Skeletal muscle tissue (tissue), 4 donors: ENCODE measurements around the gene TRIOBP. TPM values are rescaled to one million over a fixed set of nuclear protein-coding genes. Genes with fewer than 3 reads are reported as not detected.
"Not testable (repeated sequence)": the region's sequence is repeated elsewhere in the genome, so short reads cannot be mapped to it uniquely, and the experiment has no call there.

Experiments used
- H3K27ac ChIP-seq: one replicate; pipeline ENCODE4 v1.7.0; 2013; ENCODE audit warnings: mild to moderate bottlenecking, low read depth, low read length, inconsistent platforms
- H3K27me3 ChIP-seq, 3 donors: one replicate each; pipeline ENCODE4 v1.7.0; 2013; ENCODE audit warnings: low read length in 3 of 3; ENCODE audit not compliant: control insufficient read depth in 3 of 3, insufficient read depth in 3 of 3
- H3K36me3 ChIP-seq, 3 donors: one replicate each; pipeline ENCODE4 v1.7.0; 2013; ENCODE audit warnings: low read length in 3 of 3; ENCODE audit not compliant: control insufficient read depth in 3 of 3, insufficient read depth in 3 of 3
- H3K4me1 ChIP-seq, 3 donors: one replicate each; pipeline ENCODE4 v1.7.0; 2013; ENCODE audit warnings: low read length in 3 of 3, mild to moderate bottlenecking in 3 of 3; ENCODE audit not compliant: control insufficient read depth in 3 of 3, insufficient read depth in 3 of 3
- H3K4me3 ChIP-seq, 3 donors: one replicate each; pipeline ENCODE4 v1.7.0; 2013; ENCODE audit warnings: low read length in 3 of 3
- H3K9ac ChIP-seq, 3 donors: one replicate each; pipeline ENCODE4 v1.7.0; 2013; ENCODE audit warnings: low read length in 3 of 3, mild to moderate bottlenecking in 3 of 3, moderate library complexity in 2 of 3, low read depth in 1 of 3
- H3K9me3 ChIP-seq, 3 donors: one replicate each; pipeline ENCODE4 v1.7.0; 2013; ENCODE audit warnings: low read length in 3 of 3; ENCODE audit not compliant: control insufficient read depth in 3 of 3
- total RNA-seq: library from RNA; depleted of rRNA; stranded (reverse); fragments of >200 nt; gene quantifications from one replicate; pipeline ENCODE4 v1.2.3, GENCODE V29; 2014
- donor health status: Osteomylitis.

Gene TRIOBP
- total RNA-seq, 1 donor from 2014 or later = 26.6 TPM

DNA sequence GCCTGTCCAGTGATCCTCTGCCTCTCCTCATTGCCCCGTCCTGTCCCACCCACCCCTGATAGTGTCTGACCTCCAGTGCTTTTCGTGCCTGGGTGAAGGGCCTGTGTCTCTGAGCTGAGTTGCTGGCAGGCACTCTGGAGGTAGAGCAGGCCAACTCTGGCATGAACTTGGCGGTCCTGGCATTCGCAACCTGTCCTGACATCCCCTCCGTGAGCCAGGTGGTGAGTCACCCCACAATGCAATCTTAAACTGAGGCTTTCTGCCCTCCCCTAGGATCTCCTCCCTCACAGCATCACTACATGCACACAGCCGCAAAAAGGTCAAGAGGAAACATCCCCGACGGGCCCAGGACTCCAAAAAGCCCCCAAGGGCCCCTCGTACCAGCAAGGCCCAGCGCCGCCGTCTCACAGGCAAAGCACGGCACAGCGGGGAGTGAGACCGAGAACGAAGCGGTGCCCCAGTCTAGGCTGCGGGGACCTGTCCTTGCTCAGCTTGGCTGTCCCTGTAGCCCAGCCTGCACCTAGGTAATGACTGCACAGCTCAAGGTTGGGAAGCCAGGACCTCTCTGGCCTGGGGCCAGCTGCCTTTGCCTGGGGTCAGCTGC, 5.8 kb upstream of the TRIOBP start:
- Histone ChIP-seq H3K9ac (no peak overlapping the region), H3K27me3 (no peaks in the 10 kb centered on the region), H3K4me3 (no peak overlapping the region), H3K27ac (no peak overlapping the region), H3K36me3 (peaks cover 42 to 44% (median 43%) of the 10 kb centered on the region in 3 donors), H3K4me1 (peaks cover 18 to 21% (median 21%) of the 10 kb centered on the region in 3 donors), H3K9me3 (no peaks in the 10 kb centered on the region)

DNA sequence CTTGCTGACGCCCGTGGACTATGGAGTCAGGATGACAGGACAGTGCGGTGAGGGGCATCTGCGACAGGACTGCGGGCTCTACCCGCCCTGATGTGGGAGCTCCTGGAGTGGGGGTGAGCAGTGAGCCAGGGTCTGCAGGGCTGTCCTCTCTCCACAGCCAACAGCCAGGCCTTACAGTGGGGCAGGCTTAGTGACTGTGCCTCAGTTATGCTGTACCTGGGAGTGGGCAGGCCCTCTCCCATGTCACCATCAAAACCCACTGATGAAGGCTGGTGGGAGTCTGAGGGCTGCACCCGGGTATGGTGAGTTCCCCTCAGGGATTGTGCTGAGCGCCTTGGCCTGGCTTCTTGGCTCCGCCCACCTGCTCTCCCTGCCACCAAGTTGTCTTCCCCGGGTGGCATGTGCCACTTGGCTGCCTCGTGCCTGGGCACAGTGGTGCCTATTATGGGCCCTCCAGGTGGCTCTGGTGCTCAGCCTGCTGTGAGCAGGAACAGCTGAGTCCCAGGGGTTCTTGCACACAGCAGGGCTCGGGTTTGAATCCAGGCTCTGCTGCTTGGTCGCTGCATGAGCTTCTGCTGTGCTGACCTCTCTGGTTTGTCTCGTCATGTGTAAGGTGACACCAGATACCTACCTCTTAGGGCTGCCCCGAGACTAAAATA, 4.1 kb upstream of the TRIOBP start:
- no peak overlapping the region for H3K27ac ChIP-seq
- H3K27me3 ChIP-seq = no peaks in the 10 kb centered on the region
- H3K4me3 ChIP-seq = no peak overlapping the region
- no peaks in the 10 kb centered on the region for H3K9me3 ChIP-seq
- peaks cover 42 to 44% (median 43%) of the 10 kb centered on the region in 3 donors for H3K36me3 ChIP-seq
- H3K4me1 ChIP-seq = peaks cover 12 to 15% (median 15%) of the 10 kb centered on the region in 3 donors
- no peak overlapping the region for H3K9ac ChIP-seq

DNA sequence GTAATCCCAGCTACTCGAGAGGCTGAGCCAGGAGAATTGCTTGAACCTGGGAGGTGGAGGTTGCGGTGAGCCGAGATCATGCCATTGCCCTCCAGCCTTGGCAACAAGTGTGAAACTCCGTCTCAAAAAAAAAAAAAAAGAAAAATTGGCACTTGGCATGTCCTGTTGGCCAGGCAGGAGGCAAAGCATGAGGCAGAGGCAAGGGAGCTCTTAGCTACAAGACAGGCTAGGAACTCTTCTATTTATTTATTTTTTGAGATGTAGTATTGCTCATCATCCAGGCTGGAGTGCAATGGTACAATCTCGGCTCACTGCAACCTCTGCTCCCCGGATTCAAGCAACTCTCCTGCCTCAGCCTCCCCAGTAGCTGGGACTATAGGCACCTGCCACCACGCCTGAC, 2.7 kb upstream of the TRIOBP start:
- Histone ChIP-seq H3K4me1 (peaks cover 10 to 13% (median 12%) of the 10 kb centered on the region in 3 donors), H3K36me3 (peaks cover 32% of the 10 kb centered on the region in 3 donors)
- not testable (repeated sequence) for H3K9ac ChIP-seq, H3K9me3 ChIP-seq, H3K27ac ChIP-seq, H3K27me3 ChIP-seq, H3K4me3 ChIP-seq

DNA sequence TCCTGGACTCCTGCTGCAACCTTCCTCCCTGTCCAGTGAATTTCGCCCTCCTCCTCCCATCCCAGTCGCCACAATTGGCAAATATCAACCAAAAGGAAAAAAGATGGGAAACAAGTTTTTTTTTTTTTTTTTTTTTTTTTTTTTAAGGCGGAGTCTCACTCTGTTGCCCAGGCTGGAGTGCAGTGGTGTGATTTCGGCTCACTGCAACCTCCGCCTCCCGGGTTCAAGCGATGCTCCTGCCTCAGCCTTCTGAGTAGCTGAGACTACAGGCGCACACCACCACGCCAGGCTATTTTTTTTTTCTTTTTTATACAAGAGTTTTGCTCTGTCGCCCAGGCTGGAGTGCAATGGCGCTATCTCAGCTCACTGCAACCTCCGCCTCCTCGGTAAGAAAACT, 590 bp upstream of the TRIOBP start:
- H3K4me3 ChIP-seq = peak overlapping the region; percentile 43 to 61 (median 56)
- not testable (repeated sequence) for H3K27ac ChIP-seq
- peak overlapping the region in 2 of 3 donors; percentile 23 to 68 for H3K9ac ChIP-seq

DNA sequence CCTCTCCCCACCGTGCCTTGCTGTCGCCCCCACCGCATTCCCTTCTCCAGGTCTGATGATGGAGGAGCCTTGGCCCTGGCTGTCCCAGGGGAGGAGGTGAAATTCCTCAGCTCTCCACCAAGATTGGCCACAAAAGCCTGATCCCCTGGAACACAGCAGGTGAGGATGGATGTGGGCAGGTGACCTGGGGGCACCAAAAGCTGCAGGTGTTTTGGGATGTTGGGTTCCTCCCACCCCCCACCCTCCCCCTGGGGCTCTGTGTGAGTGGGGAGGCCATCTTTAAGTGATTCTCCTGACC, 639 bp downstream of the TRIOBP start:
- peaks cover 10 to 13% (median 12%) of the 10 kb centered on the region in 3 donors for H3K4me1 ChIP-seq
- peaks cover 10 to 14% (median 10%) of the 10 kb centered on the region in 3 donors for H3K36me3 ChIP-seq
- no peaks in the 10 kb centered on the region for H3K27me3 ChIP-seq
- no peak overlapping the region for H3K4me3 ChIP-seq
- H3K9ac ChIP-seq = no peak overlapping the region
- no peak overlapping the region for H3K27ac ChIP-seq
- no peaks in the 10 kb centered on the region for H3K9me3 ChIP-seq

More for the DNA sequence above, 590 bp upstream of the TRIOBP start:
- H3K9me3 ChIP-seq, H3K27me3 ChIP-seq: not testable (repeated sequence)
- H3K4me1 ChIP-seq = peaks cover 10 to 13% (median 12%) of the 10 kb centered on the region in 3 donors
- H3K36me3 ChIP-seq = peaks cover 19 to 24% (median 20%) of the 10 kb centered on the region in 3 donors

DNA sequence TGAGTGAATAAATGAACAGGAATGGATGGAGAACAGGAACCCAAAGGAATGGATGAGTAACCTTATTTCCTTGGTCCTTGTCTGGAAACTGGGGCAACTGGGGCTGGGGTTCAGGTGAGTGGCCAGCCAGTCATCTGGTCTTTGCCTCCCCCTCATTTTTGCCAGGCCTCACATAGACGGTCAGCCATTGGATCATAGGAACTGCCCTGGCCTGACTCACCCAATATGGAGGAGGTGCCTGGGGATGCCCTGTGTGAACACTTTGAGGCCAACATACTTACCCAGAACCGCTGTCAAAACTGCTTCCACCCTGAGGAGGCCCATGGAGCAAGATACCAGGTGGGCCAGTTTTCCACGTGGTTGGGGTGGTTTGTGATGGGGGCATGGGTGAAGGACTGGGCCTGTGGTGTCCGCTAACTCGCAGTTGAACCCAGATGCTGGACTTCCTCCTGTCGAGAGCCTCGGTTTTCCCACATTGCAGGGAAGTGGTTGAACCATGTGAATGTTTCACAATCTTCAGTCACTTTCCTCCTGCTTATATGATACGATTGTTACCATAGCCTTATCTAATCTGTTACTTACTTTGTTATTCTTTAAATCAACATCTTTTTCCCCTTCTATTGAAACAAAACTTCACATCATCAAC, 4.4 kb downstream of the TRIOBP start:
- H3K9me3 ChIP-seq = no peaks in the 10 kb centered on the region
- H3K27me3 ChIP-seq = no peaks in the 10 kb centered on the region
- H3K36me3 ChIP-seq = no peaks in the 10 kb centered on the region
- no peak overlapping the region for H3K4me3 ChIP-seq
- no peak overlapping the region for H3K9ac ChIP-seq
- no peak overlapping the region for H3K27ac ChIP-seq
- peaks cover 2 to 4% (median 4%) of the 10 kb centered on the region in 3 donors for H3K4me1 ChIP-seq

DNA sequence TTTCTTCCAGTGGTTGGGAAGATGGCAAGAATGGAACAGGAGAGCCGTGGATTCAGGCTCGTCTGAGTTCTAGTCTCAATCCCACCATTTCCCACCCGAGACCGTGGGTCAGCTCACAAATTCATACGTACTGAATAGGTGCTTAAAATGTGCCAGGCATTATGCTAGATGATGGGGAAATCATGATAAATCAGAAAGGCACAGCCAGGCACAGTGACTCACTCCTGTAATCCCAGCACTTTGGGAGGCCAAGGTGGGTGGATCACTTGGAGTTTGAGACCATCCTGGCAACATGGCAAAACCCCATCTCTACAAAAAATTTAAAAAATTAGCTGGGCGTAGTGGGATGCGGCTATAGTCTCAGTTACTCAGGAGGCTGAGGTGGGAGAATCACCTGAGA, 7.1 kb downstream of the TRIOBP start:
- H3K36me3 ChIP-seq = no peaks in the 10 kb centered on the region
- no peak overlapping the region for H3K9ac ChIP-seq
- H3K27me3 ChIP-seq = no peaks in the 10 kb centered on the region
- H3K4me3 ChIP-seq = no peak overlapping the region
- no peaks in the 10 kb centered on the region for H3K4me1 ChIP-seq
- H3K9me3 ChIP-seq = no peaks in the 10 kb centered on the region
- H3K27ac ChIP-seq = no peak overlapping the region

DNA sequence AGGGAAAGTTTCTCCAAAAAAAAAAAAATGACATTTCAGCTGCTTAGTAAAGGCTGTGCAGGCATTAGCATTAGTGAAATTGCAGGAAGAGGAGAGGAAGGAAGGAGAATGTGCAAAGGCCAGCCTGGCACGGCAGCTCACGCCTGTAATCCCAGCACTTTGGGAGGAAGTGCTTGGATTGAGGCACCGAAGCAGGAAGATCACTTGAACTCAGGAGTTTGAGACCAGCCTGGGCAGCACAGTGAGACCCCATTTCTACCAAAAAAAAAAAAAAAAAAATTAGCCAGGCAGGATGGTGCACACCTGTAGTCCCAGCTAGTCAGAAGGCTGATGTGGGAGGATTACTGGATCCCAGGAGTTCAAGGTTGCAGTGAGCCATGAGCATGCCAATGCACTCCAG, 7.8 kb downstream of the TRIOBP start:
- peaks cover 0 to 2% (median 0%) of the 10 kb centered on the region in 3 donors for H3K4me1 ChIP-seq
- H3K27ac ChIP-seq = no peak overlapping the region
- H3K4me3 ChIP-seq = no peak overlapping the region
- no peak overlapping the region for H3K9ac ChIP-seq
- H3K36me3 ChIP-seq = no peaks in the 10 kb centered on the region
- no peaks in the 10 kb centered on the region for H3K27me3 ChIP-seq
- no peaks in the 10 kb centered on the region for H3K9me3 ChIP-seq

DNA sequence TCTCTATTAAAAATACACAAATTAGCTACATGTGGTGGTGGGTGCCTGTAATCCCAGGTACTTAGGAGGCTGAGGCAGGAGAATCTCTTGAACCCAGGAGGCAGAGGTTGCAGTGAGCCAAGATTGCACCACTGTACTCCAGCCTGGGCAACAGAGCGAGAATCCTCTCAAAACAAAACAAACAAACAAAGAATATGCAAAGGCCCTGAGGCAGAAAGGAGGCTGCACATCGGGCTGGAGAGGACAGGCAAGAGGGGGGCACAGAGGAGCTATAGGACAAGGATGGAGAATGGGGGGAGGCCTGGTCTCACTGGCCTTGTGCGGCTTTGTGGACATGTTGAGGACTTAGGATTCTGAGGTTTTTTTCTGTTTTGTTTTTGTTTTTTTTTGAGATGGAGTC, 8.4 kb downstream of the TRIOBP start:
- Histone ChIP-seq H3K9ac (no peak overlapping the region), H3K4me3 (no peak overlapping the region), H3K4me1 (peaks cover 0 to 2% (median 0%) of the 10 kb centered on the region in 3 donors), H3K36me3 (no peaks in the 10 kb centered on the region), H3K27me3 (no peaks in the 10 kb centered on the region), H3K9me3 (no peaks in the 10 kb centered on the region), H3K27ac (no peak overlapping the region)
